GM15510 (cell line): ENCODE measurements around the gene BMP8A.

Experiments used
- POLR2A ChIP-seq: IDR thresholded peaks from 3 replicates; pipeline ENCODE4 v1.6.1; 2011; ENCODE audit warnings: borderline replicate concordance; ENCODE audit not compliant: insufficient read length; ENCODE audit errors: extremely low read depth

BMP8A gene, protein sequence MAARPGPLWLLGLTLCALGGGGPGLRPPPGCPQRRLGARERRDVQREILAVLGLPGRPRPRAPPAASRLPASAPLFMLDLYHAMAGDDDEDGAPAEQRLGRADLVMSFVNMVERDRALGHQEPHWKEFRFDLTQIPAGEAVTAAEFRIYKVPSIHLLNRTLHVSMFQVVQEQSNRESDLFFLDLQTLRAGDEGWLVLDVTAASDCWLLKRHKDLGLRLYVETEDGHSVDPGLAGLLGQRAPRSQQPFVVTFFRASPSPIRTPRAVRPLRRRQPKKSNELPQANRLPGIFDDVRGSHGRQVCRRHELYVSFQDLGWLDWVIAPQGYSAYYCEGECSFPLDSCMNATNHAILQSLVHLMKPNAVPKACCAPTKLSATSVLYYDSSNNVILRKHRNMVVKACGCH

DNA sequence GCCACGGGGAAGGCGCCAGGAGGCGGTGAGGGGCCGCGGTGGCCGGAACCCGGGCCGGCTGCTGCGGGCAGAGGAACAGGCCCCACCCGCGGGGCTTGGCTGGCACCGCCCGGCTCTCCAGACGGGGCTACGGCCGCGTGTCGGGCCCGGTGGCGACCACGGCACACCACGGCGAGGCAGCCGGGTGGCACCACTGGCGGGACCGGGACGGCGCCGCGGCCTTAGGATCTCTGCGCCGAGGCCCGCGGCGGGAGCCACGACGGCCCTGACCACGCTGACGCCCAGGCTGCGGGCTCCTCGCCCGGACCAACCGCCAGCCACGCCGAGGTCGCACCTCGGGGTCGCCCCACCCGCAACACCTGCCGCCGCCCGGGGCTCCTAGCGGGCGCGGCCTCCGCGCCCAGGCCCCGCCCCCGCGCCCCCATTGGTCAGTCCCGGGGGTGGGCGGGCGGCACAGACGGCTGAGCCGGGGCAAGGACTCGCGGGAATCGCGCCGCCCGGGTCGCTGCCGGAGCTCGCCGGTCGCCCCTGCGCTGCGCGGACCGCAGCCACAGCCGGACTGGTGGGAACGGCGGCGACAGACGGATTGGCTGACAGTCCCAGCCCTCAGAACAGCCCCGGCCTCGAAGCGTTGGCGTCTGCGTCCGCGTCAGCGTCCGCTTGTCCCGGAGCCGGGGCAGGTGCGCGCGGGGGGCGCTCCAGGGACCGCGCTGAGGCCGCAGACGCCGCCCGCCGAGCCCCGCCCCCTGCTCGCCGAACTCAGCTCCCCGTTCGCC is at the start of gene BMP8A:
Gene BMP8A (plus strand): TSS at position 491 of the 776 bp plus-strand sequence. CDS start 356 bp downstream, outside the sequence.
- no peak for TF ChIP-seq POLR2A

DNA sequence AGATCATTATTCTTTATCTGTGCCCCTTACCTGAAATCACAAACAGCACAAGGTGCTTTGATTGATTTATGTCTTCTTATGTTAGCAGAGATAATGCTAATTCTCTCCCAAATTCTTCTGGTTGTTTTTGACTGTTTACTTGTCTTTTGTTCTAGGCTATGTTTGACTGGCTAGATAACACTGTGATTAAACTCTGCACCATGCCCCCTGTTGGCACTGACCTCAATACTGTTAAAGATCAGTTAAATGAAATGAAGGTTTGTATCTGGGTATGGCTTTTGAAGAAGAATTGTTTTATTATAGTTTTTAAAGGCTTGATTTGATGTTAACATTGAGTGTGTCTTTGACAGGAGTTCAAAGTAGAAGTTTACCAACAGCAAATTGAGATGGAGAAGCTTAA is 49.6 kb upstream of the BMP8A start:
- TF ChIP-seq POLR2A: no peak

DNA sequence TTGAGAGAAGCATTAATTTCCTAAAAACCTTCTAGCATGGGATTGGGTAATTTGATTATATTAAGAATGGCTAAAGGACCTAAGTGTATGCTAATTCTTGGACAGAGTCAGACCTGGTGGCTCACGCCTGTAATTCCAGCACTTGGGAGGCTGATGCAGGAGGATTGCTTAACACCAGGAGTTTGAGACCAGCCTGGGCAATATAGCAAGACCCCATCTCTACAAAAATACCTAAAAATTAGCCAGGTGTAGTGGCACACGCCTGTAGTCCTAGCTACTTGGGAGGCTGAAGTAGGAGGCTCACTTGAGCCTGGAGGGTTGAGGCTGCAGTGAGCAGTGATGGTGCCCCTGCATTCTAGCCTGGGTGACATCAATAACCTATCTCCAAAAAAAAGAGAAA is 45.9 kb upstream of the BMP8A start:
- no peak for TF ChIP-seq POLR2A

DNA sequence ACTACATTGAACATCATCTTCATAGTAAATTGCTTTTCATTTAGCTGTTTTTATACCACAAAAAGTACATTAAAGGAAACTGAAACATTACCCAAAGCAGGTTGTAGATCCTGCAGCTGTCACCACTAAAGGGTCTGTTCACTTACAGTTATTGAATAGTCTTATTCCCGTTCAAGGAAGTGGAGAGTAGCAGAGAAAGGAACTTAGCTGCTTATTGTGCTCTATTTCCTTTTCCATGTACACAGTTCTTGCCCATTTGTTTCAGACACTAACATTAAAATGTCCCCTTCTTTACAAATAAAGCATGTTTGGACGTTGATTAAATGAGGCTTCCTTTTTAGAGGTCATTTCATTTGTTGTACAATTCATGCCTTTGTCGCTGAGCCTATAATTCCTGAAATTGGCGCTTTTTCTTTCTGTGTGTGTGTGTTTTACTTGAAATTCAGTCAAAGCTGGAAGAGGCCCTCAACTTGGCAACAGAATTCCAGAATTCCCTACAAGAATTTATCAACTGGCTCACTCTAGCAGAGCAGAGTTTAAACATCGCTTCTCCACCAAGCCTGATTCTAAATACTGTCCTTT is 44.4 kb upstream of the BMP8A start:
- TF ChIP-seq POLR2A: no peak

DNA sequence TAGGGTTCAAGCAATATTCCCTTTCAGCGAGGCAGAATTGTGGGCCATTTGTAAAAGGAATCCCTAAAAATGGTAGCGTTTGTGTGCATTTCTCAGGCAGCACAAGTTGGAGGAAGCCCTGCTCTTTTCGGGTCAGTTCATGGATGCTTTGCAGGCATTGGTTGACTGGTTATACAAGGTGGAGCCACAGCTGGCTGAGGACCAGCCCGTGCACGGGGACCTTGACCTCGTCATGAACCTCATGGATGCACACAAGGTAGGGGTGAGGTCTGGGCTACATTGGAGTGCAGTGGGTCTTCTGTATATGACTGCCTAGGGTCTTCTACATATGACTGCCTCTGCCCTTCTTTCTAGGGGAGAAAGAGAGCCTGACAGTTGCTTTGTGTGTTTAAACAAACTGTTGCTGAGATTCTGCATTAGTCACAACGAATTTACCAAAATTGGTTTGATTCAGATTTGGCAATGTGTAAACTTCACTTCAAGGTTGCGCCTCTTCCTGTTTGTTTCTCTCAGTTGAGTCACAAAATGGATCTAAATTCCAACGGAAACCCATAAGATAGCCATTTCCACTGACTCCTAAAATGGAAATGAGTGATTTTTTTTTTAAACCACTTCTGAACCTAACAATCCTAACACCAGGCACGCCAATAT is 40.4 kb upstream of the BMP8A start:
- no peak for TF ChIP-seq POLR2A

DNA sequence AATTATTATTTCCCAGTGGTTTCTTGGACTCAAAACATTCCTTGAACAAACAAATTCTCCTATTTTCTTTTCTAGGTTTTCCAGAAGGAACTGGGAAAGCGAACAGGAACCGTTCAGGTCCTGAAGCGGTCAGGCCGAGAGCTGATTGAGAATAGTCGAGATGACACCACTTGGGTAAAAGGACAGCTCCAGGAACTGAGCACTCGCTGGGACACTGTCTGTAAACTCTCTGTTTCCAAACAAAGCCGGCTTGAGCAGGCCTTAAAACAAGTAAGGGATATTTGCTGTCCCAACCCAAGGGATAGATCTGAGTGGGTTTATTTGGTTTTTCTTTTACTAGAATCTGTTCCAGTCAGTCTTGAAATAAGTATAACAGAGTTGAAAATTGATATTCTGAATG is 39.4 kb upstream of the BMP8A start:
- no peak for TF ChIP-seq POLR2A

DNA sequence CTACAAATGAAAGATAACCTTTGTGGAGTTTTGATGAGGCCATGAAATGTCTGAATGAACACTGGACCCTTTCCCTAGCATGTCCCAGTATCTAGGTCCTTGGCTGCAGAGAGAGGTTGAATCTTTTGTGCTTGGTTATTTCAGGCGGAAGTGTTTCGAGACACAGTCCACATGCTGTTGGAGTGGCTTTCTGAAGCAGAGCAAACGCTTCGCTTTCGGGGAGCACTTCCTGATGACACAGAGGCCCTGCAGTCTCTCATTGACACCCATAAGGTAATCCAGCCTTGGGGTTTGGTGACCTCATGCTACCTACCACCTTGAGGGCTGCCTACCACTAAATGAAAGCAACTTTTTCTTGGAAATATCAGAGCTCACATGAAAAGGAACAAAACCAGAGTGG is 38.9 kb upstream of the BMP8A start:
- no peak for TF ChIP-seq POLR2A

DNA sequence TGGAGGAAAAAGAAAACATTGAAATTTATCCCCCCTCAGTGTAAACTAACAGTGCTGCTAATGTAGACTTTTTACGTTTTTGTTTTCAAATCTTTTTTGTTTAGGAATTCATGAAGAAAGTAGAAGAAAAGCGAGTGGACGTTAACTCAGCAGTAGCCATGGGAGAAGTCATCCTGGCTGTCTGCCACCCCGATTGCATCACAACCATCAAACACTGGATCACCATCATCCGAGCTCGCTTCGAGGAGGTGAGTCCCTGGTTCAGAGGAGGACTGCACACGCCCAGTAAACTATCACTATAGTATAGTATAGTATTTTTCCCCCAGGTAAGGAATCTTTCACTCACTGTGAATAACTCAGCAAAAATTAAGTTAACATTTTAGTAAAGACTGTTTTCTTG is 37.8 kb upstream of the BMP8A start:
- TF ChIP-seq POLR2A: no peak

DNA sequence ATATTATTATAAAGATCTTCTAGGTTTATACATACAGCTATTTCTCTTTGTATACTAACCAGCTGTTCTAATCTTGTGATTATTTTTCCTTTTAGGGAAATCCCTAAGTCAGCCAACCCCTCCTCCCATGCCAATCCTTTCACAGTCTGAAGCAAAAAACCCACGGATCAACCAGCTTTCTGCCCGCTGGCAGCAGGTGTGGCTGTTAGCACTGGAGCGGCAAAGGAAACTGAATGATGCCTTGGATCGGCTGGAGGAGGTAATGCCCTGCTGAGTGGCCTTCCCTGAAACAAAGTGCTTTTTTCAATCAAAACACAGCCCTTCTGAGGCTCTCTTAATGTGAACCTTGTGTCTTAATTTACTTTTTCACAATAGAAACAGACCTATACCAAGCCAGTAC is 32.4 kb upstream of the BMP8A start:
- TF ChIP-seq POLR2A: no peak

DNA sequence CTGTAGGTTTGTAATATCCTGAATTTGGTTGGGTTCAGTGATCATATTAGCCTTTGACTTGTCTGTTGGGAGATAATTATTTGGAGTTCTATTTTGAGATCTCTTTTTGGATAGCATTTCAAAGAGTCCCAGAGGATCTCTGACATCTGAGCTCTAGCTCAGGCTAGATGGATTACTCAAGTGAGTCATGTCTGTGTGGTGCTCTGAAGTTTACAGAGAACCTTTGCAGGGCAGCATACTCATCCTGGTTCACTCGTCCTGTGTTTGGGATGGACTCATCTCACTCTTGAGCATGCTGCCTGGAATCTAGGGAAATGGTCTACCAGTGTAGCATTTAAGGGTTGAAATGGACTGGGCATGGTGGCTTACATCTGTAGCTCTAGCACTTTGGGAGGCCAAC is 29.4 kb upstream of the BMP8A start:
- no peak for TF ChIP-seq POLR2A

DNA sequence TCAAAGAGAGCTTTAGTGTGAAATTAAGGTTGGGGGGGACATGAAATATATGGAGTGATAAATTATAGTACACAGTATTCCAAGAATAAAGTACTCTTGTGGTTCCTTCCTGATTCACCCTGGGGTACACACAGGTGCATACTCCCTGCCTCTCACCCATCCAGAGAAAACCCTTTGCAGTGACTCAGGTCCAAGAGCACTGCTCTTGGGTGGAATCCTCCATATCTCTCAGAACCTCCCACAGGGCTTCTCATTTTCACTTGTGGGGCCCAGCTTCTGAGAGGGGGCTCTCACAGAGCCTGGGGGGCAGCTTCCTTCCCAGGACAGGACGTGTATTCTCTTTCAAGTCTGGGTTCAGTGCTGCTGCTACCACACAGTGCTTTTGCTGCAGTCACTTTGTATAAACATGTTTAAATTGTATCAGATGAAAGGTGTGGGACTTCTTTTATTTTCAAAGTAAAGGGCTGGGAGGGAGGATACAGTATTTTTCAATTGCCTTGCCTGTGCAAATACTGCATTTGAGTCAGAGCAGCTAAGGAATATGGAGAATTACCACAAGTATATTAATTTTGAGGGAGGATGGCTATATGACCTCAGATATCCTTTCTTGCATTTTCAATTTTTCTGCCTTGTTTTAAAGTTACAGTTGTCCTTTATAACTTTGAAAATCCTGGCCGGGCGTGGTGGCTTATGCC is 24.9 kb upstream of the BMP8A start:
- no peak for TF ChIP-seq POLR2A

DNA sequence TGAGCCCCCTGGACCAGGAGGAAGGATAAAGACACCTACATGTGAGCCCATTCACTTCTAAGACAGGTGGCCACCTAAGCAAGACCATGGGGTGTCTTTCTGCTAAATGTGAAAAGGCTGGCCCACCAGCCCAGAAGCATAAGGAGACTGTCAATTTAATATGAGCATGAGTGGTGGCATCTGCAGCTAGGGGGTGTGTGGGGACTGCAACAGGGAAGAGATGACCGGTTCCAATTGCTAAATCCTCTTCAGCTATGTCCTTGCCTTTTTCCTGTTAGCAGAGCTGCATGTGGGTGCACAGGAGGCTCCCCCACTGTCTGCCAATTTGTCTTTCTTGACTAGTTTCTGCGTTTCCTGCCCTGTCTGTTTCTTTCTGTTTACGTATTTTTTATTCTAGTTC is 22.3 kb upstream of the BMP8A start:
- TF ChIP-seq POLR2A: no peak

DNA sequence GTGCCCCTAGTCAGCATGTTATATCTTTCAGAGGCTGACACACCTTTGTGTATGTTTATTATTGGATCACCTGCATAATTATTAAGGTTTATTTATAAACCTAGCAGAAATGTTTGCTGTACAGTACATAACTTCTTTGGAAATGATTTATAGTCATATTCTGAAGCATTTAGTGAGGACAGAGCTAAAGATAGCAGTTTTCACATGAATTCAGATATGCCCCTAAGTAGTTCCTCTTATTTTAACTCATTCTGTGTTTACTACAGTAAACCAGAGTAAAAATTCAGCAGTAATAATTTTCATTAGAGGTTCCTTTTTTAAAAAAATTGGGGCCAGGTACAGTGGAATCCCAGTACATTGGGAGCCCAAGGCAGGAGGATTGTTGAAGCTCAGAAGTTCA is 21.4 kb upstream of the BMP8A start:
- TF ChIP-seq POLR2A: no peak

DNA sequence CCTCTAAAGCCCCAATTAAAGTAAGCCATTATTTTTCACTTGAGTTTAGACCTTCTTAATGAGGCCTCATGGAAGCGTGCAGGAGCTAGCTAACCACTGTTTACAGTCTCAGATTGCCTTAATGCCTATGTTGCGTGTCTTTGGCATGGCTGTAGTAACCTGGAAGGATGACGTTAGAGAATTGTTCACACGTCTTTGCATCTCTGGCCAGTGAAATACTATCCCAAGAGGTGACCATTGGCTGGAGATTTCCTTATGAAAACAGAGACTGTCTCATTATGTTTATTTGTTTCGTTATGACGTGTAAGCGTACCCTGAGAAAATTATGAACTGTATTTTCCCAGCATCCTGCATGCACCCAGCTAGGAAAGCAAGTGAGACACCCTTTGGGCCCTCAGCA is 18.6 kb upstream of the BMP8A start:
- no peak for TF ChIP-seq POLR2A

DNA sequence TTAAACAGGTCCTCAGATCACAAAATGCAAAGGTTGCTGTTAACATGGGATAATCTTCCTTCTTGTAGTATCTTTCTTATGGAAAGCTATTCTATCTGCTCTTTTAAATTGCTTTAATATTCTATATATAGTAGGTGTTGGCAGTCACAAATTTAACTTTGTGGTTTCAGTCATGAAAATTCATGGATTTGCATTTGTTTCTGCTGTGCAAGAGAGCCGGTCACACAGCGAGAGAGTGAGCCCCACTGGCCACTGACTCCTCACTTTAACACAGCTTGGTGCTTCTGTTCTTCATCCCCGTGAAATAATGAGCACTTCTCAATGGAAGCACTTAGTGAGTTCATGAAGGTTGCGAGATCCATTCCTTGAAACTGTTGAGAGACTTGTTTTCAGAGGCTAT is 18.1 kb upstream of the BMP8A start:
- TF ChIP-seq POLR2A: no peak

DNA sequence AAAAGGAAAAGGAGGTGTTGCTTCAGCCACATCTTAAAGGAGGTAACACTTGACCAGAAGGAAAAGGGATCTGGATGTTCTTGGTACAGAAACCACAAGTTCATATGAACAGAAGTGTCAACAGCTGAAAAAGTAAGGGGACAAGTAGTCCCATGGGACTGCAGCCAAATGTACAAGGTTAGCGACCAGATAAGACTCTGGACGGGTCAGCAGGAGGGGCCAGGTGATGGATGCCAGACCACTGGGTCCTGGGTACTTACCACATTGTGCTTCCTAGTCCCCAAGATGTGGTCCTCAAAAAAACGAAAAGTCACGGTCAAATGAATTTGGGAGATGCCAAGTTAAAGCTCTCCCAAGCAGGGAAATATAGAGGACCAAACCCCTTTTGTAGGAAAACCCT is 16.6 kb upstream of the BMP8A start:
- no peak for TF ChIP-seq POLR2A
